DOHH2 (cell line): ENCODE data around the gene ARHGDIB.

ENCODE experiments used
- H3F3A ChIP-seq: fragments of 200-600 bp; sonication (generic), shearing (Covaris generic); 2 replicates; pipeline ENCODE4 v1.6.0; 2016; ENCODE audit warnings: antibody characterized with exemption, mild to moderate bottlenecking; ENCODE audit not compliant: control insufficient read depth, insufficient read depth
- H3K27ac ChIP-seq: fragments of 200-600 bp; sonication (generic); 2 replicates; pipeline ENCODE4 v1.5.1; 2014; ENCODE audit warnings: low read depth, mild to moderate bottlenecking, low read length, moderate library complexity
- H3K27me3 ChIP-seq: fragments of 200-600 bp; sonication (generic); 2 replicates; pipeline ENCODE4 v1.6.1; 2014; ENCODE audit warnings: mild to moderate bottlenecking, low read length, mixed read lengths; ENCODE audit not compliant: control insufficient read depth
- H3K36me3 ChIP-seq: fragments of 200-600 bp; sonication (generic); 2 replicates; pipeline ENCODE4 v1.6.1; 2014; ENCODE audit warnings: mild to moderate bottlenecking, low read length, moderate library complexity, mixed read lengths; ENCODE audit not compliant: control insufficient read depth
- H3K4me1 ChIP-seq: fragments of 200-600 bp; sonication (generic); 2 replicates; pipeline ENCODE4 v1.6.1; 2014; ENCODE audit warnings: mild to moderate bottlenecking, low read length, mixed read lengths; ENCODE audit not compliant: control insufficient read depth
- H3K4me2 ChIP-seq: fragments of 200-600 bp; sonication (generic); 2 replicates; pipeline ENCODE4 v1.6.0; 2014; ENCODE audit warnings: mild to moderate bottlenecking, low read length, moderate library complexity
- H3K4me3 ChIP-seq: fragments of 200-600 bp; sonication (generic); 2 replicates; pipeline ENCODE4 v1.5.1; 2014; ENCODE audit warnings: mild to moderate bottlenecking, low read length, mixed read lengths
- H3K79me2 ChIP-seq: fragments of 200-600 bp; sonication (generic); 2 replicates; pipeline ENCODE4 v1.6.1; 2014; ENCODE audit warnings: mild to moderate bottlenecking, low read length, mixed read lengths; ENCODE audit not compliant: control insufficient read depth
- H3K9me2 ChIP-seq: fragments of 200-600 bp; sonication (generic); replicated peaks from 2 replicates; pipeline ENCODE4 v1.6.1; 2014; ENCODE audit warnings: mild to moderate bottlenecking, low read length, mixed read lengths; ENCODE audit not compliant: control insufficient read depth
- H3K9me3 ChIP-seq: fragments of 200-600 bp; sonication (generic); 2 replicates; pipeline ENCODE4 v1.6.1; 2014; ENCODE audit warnings: antibody characterized with exemption, low read length, mixed read lengths; ENCODE audit not compliant: control insufficient read depth, insufficient read depth
- H4K20me1 ChIP-seq: fragments of 200-600 bp; sonication (generic); 2 replicates; pipeline ENCODE4 v1.6.0; 2014; ENCODE audit warnings: low read depth, mild to moderate bottlenecking, antibody characterized with exemption, low read length, moderate library complexity; ENCODE audit not compliant: control insufficient read depth, insufficient read depth
- CTCF ChIP-seq: fragments of 200-600 bp; sonication (generic); IDR thresholded peaks from one replicate; pipeline ENCODE4 v1.5.1; 2014; ENCODE audit warnings: antibody characterized with exemption, mild to moderate bottlenecking, low read depth, low read length; ENCODE audit not compliant: poor library complexity, severe bottlenecking
- EZH2phosphoT487 ChIP-seq: fragments of 200-600 bp; sonication (generic); IDR thresholded peaks from 2 replicates; pipeline ENCODE4 v1.6.1; 2017; ENCODE audit warnings: borderline replicate concordance, mild to moderate bottlenecking, antibody characterized with exemption, low read length, moderate library complexity, mixed read lengths

Gene ARHGDIB

GRCh38 chr12:14900521-14901227 is 60.7 kb downstream of the ARHGDIB start:
- Histone ChIP-seq H4K20me1 (no peaks in the 10 kb centered on the region), H3K9me2 (no peaks in the 10 kb centered on the region), H3K36me3 (no peaks in the 10 kb centered on the region), H3K79me2 (no peaks in the 10 kb centered on the region), H3K27me3 (no peaks in the 10 kb centered on the region), H3K4me2 (no peak overlapping the region), H3K4me3 (no peak overlapping the region), H3F3A (no peaks in the 10 kb centered on the region), H3K9me3 (no peaks in the 10 kb centered on the region), H3K27ac (no peak overlapping the region), H3K4me1 (no peaks in the 10 kb centered on the region)
- TF ChIP-seq CTCF (no peak), EZH2phosphoT487 (no peak)

- Histone ChIP-seq H3K4me1 (no peaks in the 10 kb centered on the region), H3F3A (no peaks in the 10 kb centered on the region), H3K27ac (no peak overlapping the region), H3K9me3 (no peaks in the 10 kb centered on the region), H3K4me3 (no peak overlapping the region), H4K20me1 (no peaks in the 10 kb centered on the region), H3K4me2 (no peak overlapping the region), H3K36me3 (no peaks in the 10 kb centered on the region), H3K9me2 (no peaks in the 10 kb centered on the region), H3K79me2 (no peaks in the 10 kb centered on the region), H3K27me3 (no peaks in the 10 kb centered on the region)
- no peak for TF ChIP-seq EZH2phosphoT487
- TF ChIP-seq CTCF: no peak
Measured at GRCh38 chr12:14896521-14897169, 64.8 kb downstream of the ARHGDIB start.

GRCh38 chr12:14893506-14894250 is 67.7 kb downstream of the ARHGDIB start:
- H3K9me2 ChIP-seq: no peaks in the 10 kb centered on the region

More at GRCh38 chr12:14893506-14894250, 67.7 kb downstream of the ARHGDIB start:
- Histone ChIP-seq H3K4me1 (no peaks in the 10 kb centered on the region), H3K27ac (no peak overlapping the region), H3K27me3 (no peaks in the 10 kb centered on the region), H3F3A (no peaks in the 10 kb centered on the region), H3K9me3 (no peaks in the 10 kb centered on the region), H3K4me2 (no peak overlapping the region), H4K20me1 (no peaks in the 10 kb centered on the region), H3K4me3 (no peak overlapping the region), H3K36me3 (no peaks in the 10 kb centered on the region), H3K79me2 (no peaks in the 10 kb centered on the region)
- no peak for TF ChIP-seq EZH2phosphoT487
